GM19099 (cell line): ENCODE results near the gene C4orf50.

ENCODE experiments used
- POLR2A ChIP-seq: IDR thresholded peaks from 3 replicates; pipeline ENCODE4 v1.6.1; 2011; ENCODE audit warnings: low read depth; ENCODE audit not compliant: insufficient read length; ENCODE audit errors: extremely low read depth

Gene C4orf50

GRCh38 chr4:5940470-5941203 is 77.6 kb downstream of the C4orf50 start:
- no peak for TF ChIP-seq POLR2A

- no peak for TF ChIP-seq POLR2A
These were observed 84.0 kb downstream of the C4orf50 start for GRCh38 chr4:5933996-5934831.

GRCh38 chr4:5933116-5933515 is 85.1 kb downstream of the C4orf50 start:
- TF ChIP-seq POLR2A: no peak

GRCh38 chr4:5932035-5932568 is 86.1 kb downstream of the C4orf50 start:
- TF ChIP-seq POLR2A: no peak

- TF ChIP-seq POLR2A: no peak
These were observed 86.7 kb downstream of the C4orf50 start for GRCh38 chr4:5931526-5931925.

- TF ChIP-seq POLR2A: no peak
These were observed 87.4 kb downstream of the C4orf50 start for GRCh38 chr4:5930876-5931275.

GRCh38 chr4:5930456-5930855 is 87.8 kb downstream of the C4orf50 start:
- TF ChIP-seq POLR2A: no peak

GRCh38 chr4:5928844-5929420 is 89.3 kb downstream of the C4orf50 start:
- no peak for TF ChIP-seq POLR2A

GRCh38 chr4:5928274-5928673 is 90.0 kb downstream of the C4orf50 start:
- TF ChIP-seq POLR2A: no peak

- no peak for TF ChIP-seq POLR2A
These were observed 90.5 kb downstream of the C4orf50 start for GRCh38 chr4:5927747-5928146.

GRCh38 chr4:5927116-5927515 is 91.1 kb downstream of the C4orf50 start:
- no peak for TF ChIP-seq POLR2A

GRCh38 chr4:5926598-5926997 is 91.6 kb downstream of the C4orf50 start:
- TF ChIP-seq POLR2A: no peak

GRCh38 chr4:5925419-5926200 is 92.6 kb downstream of the C4orf50 start:
- no peak for TF ChIP-seq POLR2A

GRCh38 chr4:5924461-5925125 is 93.6 kb downstream of the C4orf50 start:
- no peak for TF ChIP-seq POLR2A

GRCh38 chr4:5923376-5923775 is 94.9 kb downstream of the C4orf50 start:
- TF ChIP-seq POLR2A: no peak

- TF ChIP-seq POLR2A: no peak
These were observed 95.7 kb downstream of the C4orf50 start for GRCh38 chr4:5922556-5922955.
